Astrocyte of the cerebellum (primary cell): ENCODE results near the gene KLRB1.

Experiments
- DNase-seq: peaks from one replicate; pipeline ENCODE4 v3.0.0-alpha.2; 2011; ENCODE audit warnings: low read depth
- H3K4me3 ChIP-seq: 2 replicates; pipeline ENCODE4 v1.5.1; 2011; ENCODE audit warnings: mild to moderate bottlenecking, low read depth, low read length, moderate library complexity
- CTCF ChIP-seq: IDR thresholded peaks from 2 replicates; pipeline ENCODE4 v1.5.1; 2012; ENCODE audit warnings: low read length, low read depth, moderate library complexity, mild to moderate bottlenecking; ENCODE audit errors: missing control alignments
- in situ Hi-C: cut with HindIII; loops from 2 replicates; pipeline ENCODE4 v1.10.0; 2017; ENCODE audit warnings: low sequenced_read_pairs

Gene KLRB1

GRCh38 chr12:9636150-9636850 lies 28.6 kb upstream of the KLRB1 start:
- in situ Hi-C loops: loop anchor here (5.0 kb wide), 1 partner anchor 61 kb away; no protein-coding TSS in a partner anchor
- DNase-seq: no peak
- no peak overlapping the region for H3K4me3 ChIP-seq

GRCh38 chr12:9634969-9635754 lies 27.4 kb upstream of the KLRB1 start:
- H3K4me3 ChIP-seq: no peak overlapping the region
- no peak for TF ChIP-seq CTCF
- DNase-seq: no peak
- in situ Hi-C loops: loop anchor here (5.0 kb wide), 1 partner anchor 62 kb away; no protein-coding TSS in a partner anchor

More at GRCh38 chr12:9636150-9636850, 28.6 kb upstream of the KLRB1 start:
- TF ChIP-seq CTCF: no peak

GRCh38 chr12:9634177-9634803 lies 26.6 kb upstream of the KLRB1 start:
- no peak overlapping the region for H3K4me3 ChIP-seq
- peak; percentile 59 for TF ChIP-seq CTCF
- peak; percentile 38 for DNase-seq
- in situ Hi-C loops: no loop called here

- in situ Hi-C loops: no loop called here
- TF ChIP-seq CTCF: no peak
- H3K4me3 ChIP-seq: no peak overlapping the region
- no peak for DNase-seq
These were observed 25.1 kb upstream of the KLRB1 start for GRCh38 chr12:9632766-9633165.

- TF ChIP-seq CTCF: no peak
- no peak overlapping the region for H3K4me3 ChIP-seq
- no peak for DNase-seq
- in situ Hi-C loops: no loop called here
These were observed 19.1 kb upstream of the KLRB1 start for GRCh38 chr12:9626821-9627220.

- no peak overlapping the region for H3K4me3 ChIP-seq
- TF ChIP-seq CTCF: no peak
- no peak for DNase-seq
- in situ Hi-C loops: no loop called here
These were observed 18.6 kb upstream of the KLRB1 start for GRCh38 chr12:9626291-9626690.
